ENCODE measurements around the gene ACTR2. TPM values are rescaled to one million over a fixed set of nuclear protein-coding genes. Genes with fewer than 3 reads are reported as not detected.

Gene ACTR2
- total and polyA plus RNA-seq, 2 of the 13 experiments (the other 11 are each of a cell fraction or from before 2014, with no cell fraction given), result 51.2 to 100 TPM

- peak; percentile 74 for TF ChIP-seq MTA1 (CRISPR knock-in tag; IDR thresholded peaks at IDR 0.05; ENCODE audit: borderline replicate concordance)
- no peak for TF ChIP-seq NFE2 (CRISPR knock-in tag; IDR thresholded peaks at IDR 0.05)
- TF ChIP-seq GATAD2A (CRISPR knock-in tag; IDR thresholded peaks at IDR 0.05), result peak; percentile 90
- TF ChIP-seq ZNF574 (CRISPR knock-in tag; IDR thresholded peaks at IDR 0.05), result peak; percentile 83
- TF ChIP-seq ZNF777 (CRISPR knock-in tag; IDR thresholded peaks at IDR 0.05), result peak; percentile 26; the same call in 1 of the 2 replicates
- TF ChIP-seq REXO4 (CRISPR knock-in tag; IDR thresholded peaks at IDR 0.05; ENCODE audit: borderline replicate concordance), result no peak
- TF ChIP-seq ZSCAN5A (CRISPR knock-in tag; IDR thresholded peaks at IDR 0.05; ENCODE audit: borderline replicate concordance), result no peak
- TF ChIP-seq ZBTB38 (CRISPR knock-in tag; IDR thresholded peaks at IDR 0.05), result peak; percentile 64; the same call in 1 of the 2 replicates
- peak; percentile 56; the same call in 1 of the 2 replicates for TF ChIP-seq ERF (CRISPR knock-in tag; IDR thresholded peaks at IDR 0.05)
- 0 out of 2 replicates have a peak, but pooled peaks have one; percentile 31 for TF ChIP-seq FOSL1 (CRISPR knock-in tag; IDR thresholded peaks at IDR 0.05; ENCODE audit: borderline replicate concordance)
- peak; percentile 34; the same call in 1 of the 2 replicates for TF ChIP-seq THRA (CRISPR knock-in tag; IDR thresholded peaks at IDR 0.05; ENCODE audit: borderline replicate concordance)
- TF ChIP-seq ZXDC (CRISPR knock-in tag; IDR thresholded peaks at IDR 0.05), result peak; percentile 35; the same call in 1 of the 2 replicates
- 0 out of 2 replicates have a peak, but pooled peaks have one; percentile 59 for TF ChIP-seq ZNF761 (CRISPR knock-in tag; conservative IDR thresholded peaks at IDR 0.05)
- TF ChIP-seq ZNF292 (CRISPR knock-in tag; IDR thresholded peaks at IDR 0.05; ENCODE audit: borderline replicate concordance, low read depth), result peak; percentile 98
- peak; percentile 66 for TF ChIP-seq DPF2 (CRISPR knock-in tag; IDR thresholded peaks at IDR 0.05; ENCODE audit: borderline replicate concordance, low read depth)
- TF ChIP-seq ZNF441 (CRISPR knock-in tag; IDR thresholded peaks at IDR 0.05; ENCODE audit: borderline replicate concordance), result peak; percentile 46; the same call in 1 of the 2 replicates
- TF ChIP-seq CSRNP1 (CRISPR knock-in tag; IDR thresholded peaks at IDR 0.05), result 0 out of 2 replicates have a peak, but pooled peaks have one; percentile 6
Observed at GRCh38 chr2:65300761-65301711, 73.4 kb downstream of the ACTR2 start (continued).

Data from HepG2 (cell line).